ENCODE measurements around the gene TTC9C. TPM values are rescaled to one million over a fixed set of nuclear protein-coding genes. Genes with fewer than 3 reads are reported as not detected.

Gene TTC9C
- total and polyA plus RNA-seq, 2 of the 8 experiments (the other 6 are each of a cell fraction or from before 2014, with no cell fraction given), result 25.4 to 34.1 TPM

DNA sequence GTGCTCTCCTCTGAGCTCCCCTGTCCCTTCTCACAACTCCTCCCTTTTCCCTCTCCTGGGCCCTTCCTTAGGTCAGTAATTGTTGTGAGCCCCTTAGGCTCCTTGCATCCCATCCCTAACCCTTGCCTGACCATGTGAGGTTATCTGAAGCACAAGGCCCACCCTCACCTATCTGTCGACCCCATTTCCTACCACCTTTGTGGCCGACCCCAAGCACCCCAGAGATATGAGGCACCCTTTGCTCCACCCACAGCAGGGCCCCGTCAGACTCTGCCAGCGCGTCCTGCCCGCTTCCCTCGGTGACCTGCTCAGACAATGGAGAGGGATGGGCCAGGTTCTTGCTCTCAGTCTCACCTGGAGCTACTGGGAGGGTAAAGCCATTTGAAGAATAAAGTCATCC lies 19.5 kb upstream of the TTC9C start:
- ChIA-PET POLR2A (ENCODE audit: partially characterized antibody) (interaction anchor here (0.6 to 61.4 kb wide), 33 partner anchors 9 to 172 kb away, joined by 3 to 2041 read pairs (median 8); partner anchors contain the start of genes B3GAT3, C11orf98, CSKMT and EEF1G), CTCF (ENCODE audit: partially characterized antibody) (interaction anchor here (0.6 to 3.8 kb wide), 10 partner anchors 12 to 365 kb away, joined by 3 to 21 read pairs (median 4); partner anchors contain the start of genes LBHD1, UBXN1, UQCC3 and ZBTB3)
- Histone ChIP-seq H2AK5ac (ENCODE audit: low read depth, low read length) (peak overlapping the region; percentile 25; the same call in 1 of the 2 replicates), H3K4me2 (ENCODE audit: insufficient read depth in 1 of 2, low read depth in 2 of 2, low read length in 2 of 2) (peak overlapping the region; percentile 99), H3K79me1 (ENCODE audit: low read depth, low read length) (no peaks in the 10 kb centered on the region; the same call in 1 of the 2 replicates), H3K27me3 (replicated peaks in 1 of 4; ENCODE audit: control insufficient read depth in 3 of 4, extremely low read depth in 1 of 4, insufficient read depth in 3 of 4, low read length in 3 of 4) (no peaks in the 10 kb centered on the region), H3K23me2 (ENCODE audit: low read depth, low read length) (peaks cover 22% of the 10 kb centered on the region), H2BK5ac (ENCODE audit: low read depth, low read length) (peak overlapping the region; percentile 82), H4K8ac (ENCODE audit: extremely low read depth, insufficient read depth, low read length) (peak overlapping the region; percentile 100; the same call in 1 of the 2 replicates), H2BK12ac (ENCODE audit: low read depth, low read length) (peak overlapping the region; percentile 85; the same call in 1 of the 2 replicates), H2BK120ac (replicated peaks; ENCODE audit: low read depth, low read length) (no peak overlapping the region), H3K79me2 (ENCODE audit: control insufficient read depth in 1 of 2, insufficient read depth in 2 of 2, low read length in 2 of 2) (peaks cover 0 to 9% of the 10 kb centered on the region in 2 experiments; a peak in 1 of 4 replicates), H3K36me3 (ENCODE audit: control insufficient read depth in 2 of 4, insufficient read depth in 4 of 4, low read length in 3 of 4) (peaks cover 12 to 33% (median 17%) of the 10 kb centered on the region in 4 experiments), H2BK20ac (ENCODE audit: low read length) (no peak overlapping the region), H3K4me3 (ENCODE audit: extremely low read depth in 1 of 4, insufficient read depth in 2 of 4, low read depth in 3 of 4, low read length in 4 of 4) (peak overlapping the region; percentile 68 to 89 (median 84)), H3K18ac (ENCODE audit: extremely low read depth, low read length) (peak overlapping the region; percentile 79; the same call in 1 of the 2 replicates), H3K4me1 (replicated peaks in 1 of 4; ENCODE audit: control insufficient read depth in 3 of 4, insufficient read depth in 4 of 4, low read length in 3 of 4) (peaks cover 7 to 34% (median 20%) of the 10 kb centered on the region in 4 experiments), H3K4ac (replicated peaks; ENCODE audit: insufficient read length, low read depth, low read length) (no peak overlapping the region), H4K91ac (replicated peaks; ENCODE audit: insufficient read length, low read length) (peak overlapping the region; percentile 45), H3K56ac (replicated peaks; ENCODE audit: insufficient read length, low read depth, low read length) (no peak overlapping the region), H3K14ac (ENCODE audit: insufficient read length) (no peak overlapping the region), H3K23ac (ENCODE audit: insufficient read length) (no peak overlapping the region), H2AFZ (ENCODE audit: low read length) (peak overlapping the region; percentile 33; the same call in 1 of the 2 replicates), H4K5ac (ENCODE audit: insufficient read length, low read depth, low read length) (peak overlapping the region; percentile 14), H3K9me3 (ENCODE audit: insufficient read depth in 2 of 2, low read depth in 1 of 2, low read length in 1 of 2) (no peaks in the 10 kb centered on the region), H4K20me1 (replicated peaks in 1 of 2; ENCODE audit: control insufficient read depth in 1 of 2, insufficient read depth in 2 of 2, low read length in 2 of 2) (no peaks in the 10 kb centered on the region), H2BK15ac (ENCODE audit: low read length) (0 out of 2 replicates have a peak overlapping the region, but pooled peaks have one; percentile 50), H3K9ac (replicated peaks in 1 of 4; ENCODE audit: extremely low read depth in 1 of 4, low read depth in 3 of 4, low read length in 3 of 4) (peak overlapping the region; percentile 61 to 81 (median 70); a peak in 6 of 7 replicates), H3K27ac (ENCODE audit: low read depth, low read length) (peak overlapping the region; percentile 78; the same call in 1 of the 2 replicates)
- 7% methylated on average over 7 of the region's 7 CpGs; no CpG with 5 or more reads in 1 of the 2 experiments for WGBS, 2 experiments (ENCODE audit: extremely low coverage in 1 of 2, insufficient coverage in 1 of 2, insufficient read length in 1 of 2, insufficient replicate concordance in 2 of 2, low coverage in 1 of 2, low lambda C conversion rate in 2 of 2, missing lambda C conversion rate in 1 of 2)
- DNase-seq (ENCODE audit: low read depth in 1 of 2, low spot score in 2 of 2) (peak in 1 of 2 experiments; percentile 69), FAIRE-seq (no peak)
- TF ChIP-seq CREB1 (IDR thresholded peaks at IDR 0.05), result no peak
- TF ChIP-seq SUZ12 (IDR thresholded peaks at IDR 0.05; ENCODE audit: low read length), result 0 out of 2 replicates have a peak, but pooled peaks have one; percentile 13
- TF ChIP-seq CEBPB (IDR thresholded peaks at IDR 0.05; ENCODE audit: low read depth, low read length), result no peak
- TF ChIP-seq PHF8 (conservative IDR thresholded peaks at IDR 0.05; ENCODE audit: low read depth, low read length), result 0 out of 2 replicates have a peak, but pooled peaks have one; percentile 23
- no peak for TF ChIP-seq RXRA (IDR thresholded peaks at IDR 0.05; ENCODE audit: insufficient read depth, low read depth, low read length)
- TF ChIP-seq EP300 (IDR thresholded peaks at IDR 0.05; ENCODE audit: borderline replicate concordance in 1 of 2, low read depth in 2 of 2, low read length in 2 of 2), result no peak

All from H1 (cell line).